Measurements from ENCODE around the gene DCAF11. TPM values are rescaled to one million over a fixed set of nuclear protein-coding genes. Genes with fewer than 3 reads are reported as not detected.

Gene DCAF11
- total and polyA plus RNA-seq, 2 donors (not counting 1 experiment from before 2014, with no cell fraction given) = 64.5 to 96.3 TPM

DNA sequence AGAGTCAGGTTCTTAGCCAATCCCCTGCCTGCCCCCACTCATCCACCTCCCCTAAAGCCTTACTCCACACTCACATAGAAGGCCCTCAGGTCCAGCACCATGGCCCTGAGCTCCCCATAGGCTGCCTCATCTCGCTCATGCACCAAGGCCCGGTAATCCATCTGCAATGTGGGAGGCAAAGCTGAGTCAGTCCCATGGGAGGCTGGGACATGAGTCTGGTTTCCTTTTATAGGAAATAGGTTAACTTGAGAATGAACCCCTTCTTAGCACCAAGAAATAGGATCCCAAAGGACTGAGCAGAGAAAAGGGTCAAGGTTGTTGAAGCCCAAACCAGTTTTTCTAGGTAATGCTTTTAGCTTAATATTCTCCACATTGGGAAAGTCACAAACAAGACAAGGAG, 28.9 kb downstream of the DCAF11 start:
- Mint-ChIP-seq H3K27ac (peak overlapping the region; percentile 37), H3K4me1 (peaks cover 64% of the 10 kb centered on the region), H3K4me3 (peak overlapping the region; percentile 66), H3K27me3 (no peaks in the 10 kb centered on the region), H3K9me3 (ENCODE audit: insufficient read depth) (no peaks in the 10 kb centered on the region)
- H3K9ac ChIP-seq (ENCODE audit: low read length) = no peak overlapping the region
- no peaks in the 10 kb centered on the region for H3K9me3 ChIP-seq (ENCODE audit: control extremely low read depth in 1 of 3, control insufficient read depth in 2 of 3, insufficient read depth in 1 of 3, low read length in 2 of 3)
- H3K4me3 ChIP-seq (ENCODE audit: control extremely low read depth in 1 of 5, extremely low read depth in 1 of 5, insufficient read depth in 1 of 5, low read depth in 2 of 5, low read length in 4 of 5) = no peak overlapping the region
- H3K27ac ChIP-seq (ENCODE audit: low read length in 2 of 2) = no peak overlapping the region
- ChIA-PET POLR2A (interaction anchor here (0.5 kb wide), 1 partner anchor 72 kb away, joined by 7 read pairs; no protein-coding TSS in a partner anchor), CTCF (interaction anchor here (1.4 to 6.2 kb wide), 3 partner anchors 17 to 33 kb away, joined by 6 to 62 read pairs (median 8); partner anchors contain the start of genes DCAF11, IRF9 and NRL)
- peaks cover 24% of the 10 kb centered on the region for H4K20me1 ChIP-seq (ENCODE audit: control insufficient read depth, insufficient read depth, low read length, poor library complexity, severe bottlenecking)
- no peak overlapping the region for H3K4me2 ChIP-seq (replicated peaks; ENCODE audit: low read depth, low read length, poor library complexity, severe bottlenecking)
- H3K27me3 ChIP-seq (replicated peaks in 1 of 4; ENCODE audit: control extremely low read depth in 1 of 4, control insufficient read depth in 3 of 4, insufficient read depth in 4 of 4, low read length in 3 of 4) = no peaks in the 10 kb centered on the region
- no peak for ATAC-seq (ENCODE audit: low read depth)
- DNase-seq = no peak
- no CpG with 5 or more reads among the region's 2 CpGs for WGBS (ENCODE audit: insufficient coverage)
- intact Hi-C loops (cut with micrococcal nuclease) = loop anchor here (5.0 to 10.0 kb wide), 3 partner anchors 131 to 1049 kb away; partner anchors contain the start of genes ACIN1, C14orf119, NFATC4 and RABGGTA
- peaks cover 28 to 45% of the 10 kb centered on the region in 2 donors for H3K4me1 ChIP-seq (ENCODE audit: control insufficient read depth in 2 of 2, insufficient read depth in 2 of 2, low read length in 2 of 2)
- H2AFZ ChIP-seq (ENCODE audit: insufficient read depth, low read depth, low read length, poor library complexity, severe bottlenecking) = no peak overlapping the region
- peaks cover 0 to 39% of the 10 kb centered on the region in 2 experiments for H3K36me3 ChIP-seq (replicated peaks in 1 of 2; ENCODE audit: control extremely low read depth in 1 of 2, control insufficient read depth in 1 of 2, extremely low read depth in 1 of 2, insufficient read depth in 2 of 2, low read length in 1 of 2)
- peaks cover 69% of the 10 kb centered on the region for H3K79me2 ChIP-seq (ENCODE audit: control insufficient read depth, insufficient read depth, low read length)
- TF ChIP-seq EZH2 (IDR thresholded peaks at IDR 0.05; ENCODE audit: borderline replicate concordance, insufficient read depth, low read depth, low read length, poor library complexity, severe bottlenecking) = no peak
- TF ChIP-seq, protein P1, sequence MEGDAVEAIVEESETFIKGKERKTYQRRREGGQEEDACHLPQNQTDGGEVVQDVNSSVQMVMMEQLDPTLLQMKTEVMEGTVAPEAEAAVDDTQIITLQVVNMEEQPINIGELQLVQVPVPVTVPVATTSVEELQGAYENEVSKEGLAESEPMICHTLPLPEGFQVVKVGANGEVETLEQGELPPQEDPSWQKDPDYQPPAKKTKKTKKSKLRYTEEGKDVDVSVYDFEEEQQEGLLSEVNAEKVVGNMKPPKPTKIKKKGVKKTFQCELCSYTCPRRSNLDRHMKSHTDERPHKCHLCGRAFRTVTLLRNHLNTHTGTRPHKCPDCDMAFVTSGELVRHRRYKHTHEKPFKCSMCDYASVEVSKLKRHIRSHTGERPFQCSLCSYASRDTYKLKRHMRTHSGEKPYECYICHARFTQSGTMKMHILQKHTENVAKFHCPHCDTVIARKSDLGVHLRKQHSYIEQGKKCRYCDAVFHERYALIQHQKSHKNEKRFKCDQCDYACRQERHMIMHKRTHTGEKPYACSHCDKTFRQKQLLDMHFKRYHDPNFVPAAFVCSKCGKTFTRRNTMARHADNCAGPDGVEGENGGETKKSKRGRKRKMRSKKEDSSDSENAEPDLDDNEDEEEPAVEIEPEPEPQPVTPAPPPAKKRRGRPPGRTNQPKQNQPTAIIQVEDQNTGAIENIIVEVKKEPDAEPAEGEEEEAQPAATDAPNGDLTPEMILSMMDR (IDR thresholded peaks at IDR 0.05) = no peak

DNA sequence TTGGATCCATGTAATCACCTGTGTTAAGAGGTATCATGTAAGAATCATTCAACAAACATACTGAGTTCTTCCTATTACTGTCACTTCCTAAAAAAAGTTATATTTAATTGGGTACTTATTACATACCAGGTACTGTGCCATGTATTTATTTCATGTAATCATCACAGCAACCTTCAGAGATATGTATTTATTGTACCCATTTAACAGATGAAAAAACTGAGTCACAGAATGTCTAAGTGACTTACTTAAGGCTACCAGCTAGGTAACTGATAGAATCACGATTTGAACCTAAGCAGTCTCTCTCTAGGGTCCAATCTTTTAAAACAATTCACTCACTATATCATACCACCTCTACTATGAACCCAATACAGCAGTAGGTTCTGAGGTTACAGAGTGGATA, 29.9 kb downstream of the DCAF11 start:
- H4K20me1 ChIP-seq (ENCODE audit: control insufficient read depth, insufficient read depth, low read length, poor library complexity, severe bottlenecking) = peaks cover 28% of the 10 kb centered on the region
- H3K27me3 ChIP-seq (replicated peaks in 1 of 4; ENCODE audit: control extremely low read depth in 1 of 4, control insufficient read depth in 3 of 4, insufficient read depth in 4 of 4, low read length in 3 of 4) = no peaks in the 10 kb centered on the region
- H3K4me2 ChIP-seq (replicated peaks; ENCODE audit: low read depth, low read length, poor library complexity, severe bottlenecking) = no peak overlapping the region
- no peak overlapping the region for H3K9ac ChIP-seq (ENCODE audit: low read length)
- no peak for TF ChIP-seq EZH2 (IDR thresholded peaks at IDR 0.05; ENCODE audit: borderline replicate concordance, insufficient read depth, low read depth, low read length, poor library complexity, severe bottlenecking)
- TF ChIP-seq, protein P1 (IDR thresholded peaks at IDR 0.05) = no peak
- CTCF ChIA-PET = interaction anchor here (1.4 to 6.2 kb wide), 3 partner anchors 16 to 34 kb away, joined by 6 to 62 read pairs (median 8); partner anchors contain the start of genes DCAF11, IRF9 and NRL
- Mint-ChIP-seq H3K4me3 (peak overlapping the region; percentile 41), H3K9me3 (ENCODE audit: insufficient read depth) (no peaks in the 10 kb centered on the region), H3K27me3 (no peaks in the 10 kb centered on the region), H3K27ac (no peak overlapping the region), H3K4me1 (peaks cover 64% of the 10 kb centered on the region)
- POLR2A ChIA-PET = no interaction called here
- peaks cover 30 to 48% of the 10 kb centered on the region in 2 donors for H3K4me1 ChIP-seq (ENCODE audit: control insufficient read depth in 2 of 2, insufficient read depth in 2 of 2, low read length in 2 of 2)
- intact Hi-C loops (cut with micrococcal nuclease) = loop anchor here (5.0 to 10.0 kb wide), 3 partner anchors 130 to 1050 kb away; partner anchors contain the start of genes ACIN1, C14orf119, NFATC4 and RABGGTA
- ATAC-seq (ENCODE audit: low read depth) = no peak
- H3K9me3 ChIP-seq (ENCODE audit: control extremely low read depth in 1 of 3, control insufficient read depth in 2 of 3, insufficient read depth in 1 of 3, low read length in 2 of 3) = no peaks in the 10 kb centered on the region
- H3K79me2 ChIP-seq (ENCODE audit: control insufficient read depth, insufficient read depth, low read length) = peaks cover 69% of the 10 kb centered on the region
- H3K36me3 ChIP-seq (replicated peaks in 1 of 2; ENCODE audit: control extremely low read depth in 1 of 2, control insufficient read depth in 1 of 2, extremely low read depth in 1 of 2, insufficient read depth in 2 of 2, low read length in 1 of 2) = peaks cover 0 to 36% of the 10 kb centered on the region in 2 experiments
- no peak for DNase-seq
- H2AFZ ChIP-seq (ENCODE audit: insufficient read depth, low read depth, low read length, poor library complexity, severe bottlenecking) = no peak overlapping the region
- H3K4me3 ChIP-seq (ENCODE audit: control extremely low read depth in 1 of 5, extremely low read depth in 1 of 5, insufficient read depth in 1 of 5, low read depth in 2 of 5, low read length in 4 of 5) = no peak overlapping the region
- peak overlapping the region in 1 of 2 donors; percentile 13 for H3K27ac ChIP-seq (ENCODE audit: low read length in 2 of 2)
- no CpG with 5 or more reads among the region's 1 CpG for WGBS (ENCODE audit: insufficient coverage)
